Fibroblast of villous mesenchyme (primary cell): ENCODE measurements around the gene CBLB. TPM values are rescaled to one million over a fixed set of nuclear protein-coding genes. Genes with fewer than 3 reads are reported as not detected.

ENCODE experiments used
- DNase-seq: peaks from one replicate; pipeline ENCODE4 v3.0.0-alpha.2; 2010; ENCODE audit warnings: low read depth
- H3K4me3 ChIP-seq: 2 replicates; pipeline ENCODE4 v1.5.1; 2011; ENCODE audit warnings: low read depth, mild to moderate bottlenecking, low read length
- CTCF ChIP-seq: IDR thresholded peaks from 2 replicates; pipeline ENCODE4 v1.5.1; 2012; ENCODE audit warnings: low read depth, mild to moderate bottlenecking, low read length; ENCODE audit not compliant: insufficient read depth
- total RNA-seq: library from RNA; depleted of rRNA; stranded (reverse); fragments of >200 nt; gene quantifications from 2 replicates; pipeline ENCODE4 v1.2.3, GENCODE V29; 2012

The CBLB gene
- total RNA-seq, 1 donor: 40.6 TPM

DNA sequence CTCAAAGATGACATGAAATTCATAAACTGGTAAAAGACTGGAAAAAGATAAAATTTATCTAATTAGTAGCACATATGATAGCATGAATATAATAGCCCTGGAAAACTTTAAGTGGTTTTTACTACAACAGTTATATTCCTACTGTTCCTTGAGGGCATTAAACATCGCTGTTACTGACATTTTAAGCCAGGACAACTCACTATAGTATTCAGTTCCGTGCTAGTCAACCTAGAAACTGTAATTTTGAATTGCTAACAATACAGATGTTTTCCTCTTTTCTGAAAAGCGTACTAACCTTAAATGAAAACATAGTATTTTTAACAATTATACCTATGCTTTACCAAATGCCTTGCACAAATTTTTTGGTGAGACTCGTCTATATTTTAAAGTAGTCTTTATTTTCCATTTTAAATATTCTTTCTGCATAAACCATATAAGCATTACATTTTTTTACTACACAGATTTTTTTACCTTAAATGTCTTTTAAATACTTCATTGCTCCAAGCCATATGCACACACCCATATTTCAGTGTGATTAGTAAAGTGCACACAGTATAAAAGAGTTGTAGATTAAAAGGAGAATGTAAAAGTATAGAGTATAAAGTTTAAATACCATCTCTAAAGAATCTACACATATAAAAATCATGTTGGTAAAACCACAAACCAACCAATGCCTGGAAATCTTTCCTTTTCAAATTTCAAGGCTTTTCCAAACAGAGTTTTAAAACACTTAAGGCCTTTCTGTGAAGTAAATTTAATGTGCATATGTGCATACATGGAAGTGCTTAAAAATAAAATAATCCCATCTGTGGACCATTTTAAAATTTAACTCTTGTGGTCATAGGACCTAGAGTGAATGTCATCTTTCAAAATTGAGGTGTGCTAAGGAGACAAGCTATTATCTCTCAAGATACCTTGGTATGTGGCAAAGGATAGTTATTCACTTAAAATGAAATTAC lies 20.1 kb upstream of the CBLB start:
- no peak overlapping the region for H3K4me3 ChIP-seq
- DNase-seq: no peak
- no peak for TF ChIP-seq CTCF

DNA sequence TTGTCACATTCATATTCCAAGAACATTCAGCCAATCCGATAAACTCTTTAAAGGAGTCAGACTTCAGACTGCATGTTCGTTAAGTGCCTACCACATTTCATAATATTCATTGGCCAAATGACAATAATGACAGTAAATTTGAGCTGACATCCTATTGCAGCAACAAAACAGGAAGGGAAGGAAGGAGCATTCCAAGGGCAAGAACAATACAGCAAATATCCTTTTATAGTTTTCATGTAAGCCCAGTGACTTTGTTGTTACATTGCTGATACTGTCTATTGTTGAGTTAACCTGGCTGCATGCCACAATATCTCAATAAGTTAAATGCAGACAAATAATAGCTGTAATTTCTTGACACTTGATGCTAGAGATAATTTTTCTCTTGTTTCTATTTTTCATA lies 16.4 kb upstream of the CBLB start:
- DNase-seq: no peak
- TF ChIP-seq CTCF: no peak
- H3K4me3 ChIP-seq: no peak overlapping the region

DNA sequence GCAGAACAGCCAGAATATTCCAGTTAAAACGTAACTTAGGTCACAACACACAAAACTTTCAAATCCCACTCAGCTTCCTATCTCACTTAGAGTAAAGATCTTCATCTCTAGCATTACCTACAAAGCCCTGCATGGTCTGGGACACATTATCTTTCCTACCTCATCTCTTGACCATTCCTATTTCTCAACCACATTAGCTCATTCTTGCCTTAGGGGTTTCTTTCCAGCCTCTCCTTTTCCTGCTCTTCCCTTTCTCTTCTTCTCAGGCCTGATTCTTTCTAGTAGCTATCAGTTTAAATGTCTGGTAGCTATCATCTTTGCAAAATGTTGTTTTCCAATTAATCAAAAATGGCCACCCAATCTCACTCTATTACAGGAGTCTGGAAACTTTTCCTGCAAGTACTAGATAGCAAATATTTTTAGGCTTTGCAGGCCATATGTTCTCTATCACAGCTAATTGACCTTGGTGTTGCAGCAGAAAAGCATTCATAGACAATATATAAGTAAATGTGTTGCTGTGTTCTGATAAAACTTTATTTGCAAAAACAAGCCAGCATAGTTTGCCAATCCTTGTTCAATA lies 15.1 kb upstream of the CBLB start:
- TF ChIP-seq CTCF: no peak
- no peak overlapping the region for H3K4me3 ChIP-seq
- DNase-seq: no peak

GRCh38 chr3:105880681-105881290 lies 12.0 kb upstream of the CBLB start:
- DNase-seq: no peak
- no peak overlapping the region for H3K4me3 ChIP-seq
- no peak for TF ChIP-seq CTCF

DNA sequence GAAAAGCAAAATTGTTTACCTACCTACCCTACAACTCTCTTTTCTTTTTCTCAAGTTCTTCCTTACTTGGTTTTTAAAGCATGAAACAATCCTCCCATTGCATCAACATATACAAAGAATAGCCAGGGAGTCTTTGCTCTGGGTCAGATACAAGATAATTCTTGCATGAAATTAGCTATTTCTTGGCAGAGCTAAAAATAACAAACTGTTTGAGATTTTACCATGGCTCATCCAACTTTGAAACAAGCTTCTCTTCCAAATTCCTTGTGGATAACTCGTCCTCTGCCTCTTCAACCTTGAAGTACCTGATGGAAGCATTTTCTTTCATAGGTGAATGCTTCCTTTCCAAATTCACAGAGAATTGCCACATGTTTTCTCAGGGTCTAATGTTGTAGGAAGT lies 9.2 kb upstream of the CBLB start:
- no peak for TF ChIP-seq CTCF
- no peak for DNase-seq

DNA sequence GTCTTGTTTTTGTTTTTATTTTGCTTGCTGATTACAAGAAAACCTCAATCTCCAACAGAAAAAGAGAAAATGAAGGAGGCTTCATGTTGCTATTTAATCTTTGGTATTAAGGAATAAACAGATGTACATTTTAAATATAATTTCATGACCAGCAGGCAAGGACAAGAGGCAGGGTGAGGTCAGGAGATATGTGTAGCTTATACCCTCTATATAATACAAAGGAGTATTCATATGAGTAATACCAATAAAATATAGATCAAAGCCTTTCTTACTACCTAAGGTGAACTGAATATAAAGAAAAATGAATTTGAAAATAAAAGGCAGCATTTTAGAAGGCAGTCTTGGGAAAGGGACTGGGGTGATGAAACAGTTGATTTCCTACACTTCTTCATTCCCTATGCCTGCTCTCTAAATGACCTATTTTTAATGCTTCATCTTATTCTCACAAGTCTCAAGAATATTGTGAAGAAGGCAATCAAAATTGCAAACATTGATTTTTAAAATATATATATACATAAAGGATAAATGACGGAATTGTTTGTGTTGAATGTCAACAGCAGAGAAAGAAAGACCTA lies 8.6 kb upstream of the CBLB start:
- DNase-seq: no peak
- TF ChIP-seq CTCF: no peak
- H3K4me3 ChIP-seq: no peak overlapping the region

More for the DNA sequence above, 9.2 kb upstream of the CBLB start:
- H3K4me3 ChIP-seq: no peak overlapping the region
